GM19324 (cell line): ENCODE data around the gene MTR.

Experiments used
- ATAC-seq: cut with Tn5 transposase; IDR thresholded peaks from one replicate; pipeline ENCODE4 v1.9.1; 2021; ENCODE audit warnings: mild to moderate bottlenecking, moderate library complexity; ENCODE audit not compliant: unreplicated experiment, low FRiP score

The MTR gene

DNA sequence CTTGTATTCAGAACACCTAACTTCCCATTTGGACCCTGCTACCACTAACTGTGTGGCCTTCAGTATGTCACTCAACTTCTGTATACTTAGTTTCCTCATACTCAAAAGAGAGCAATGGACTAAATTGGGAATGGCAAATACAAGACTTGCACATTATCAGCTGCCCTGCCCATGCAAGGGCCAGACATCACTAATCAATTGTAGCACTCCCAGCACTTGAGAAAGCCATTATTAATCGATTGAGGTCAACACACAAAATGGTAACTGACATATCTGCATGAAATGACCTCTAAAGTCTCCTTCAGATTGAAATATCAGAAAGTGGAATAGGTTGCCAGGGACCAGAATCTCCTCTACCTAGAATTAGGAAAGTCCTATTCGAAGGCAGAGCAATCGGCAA lies 149.9 kb downstream of the MTR start:
- no peak for ATAC-seq

DNA sequence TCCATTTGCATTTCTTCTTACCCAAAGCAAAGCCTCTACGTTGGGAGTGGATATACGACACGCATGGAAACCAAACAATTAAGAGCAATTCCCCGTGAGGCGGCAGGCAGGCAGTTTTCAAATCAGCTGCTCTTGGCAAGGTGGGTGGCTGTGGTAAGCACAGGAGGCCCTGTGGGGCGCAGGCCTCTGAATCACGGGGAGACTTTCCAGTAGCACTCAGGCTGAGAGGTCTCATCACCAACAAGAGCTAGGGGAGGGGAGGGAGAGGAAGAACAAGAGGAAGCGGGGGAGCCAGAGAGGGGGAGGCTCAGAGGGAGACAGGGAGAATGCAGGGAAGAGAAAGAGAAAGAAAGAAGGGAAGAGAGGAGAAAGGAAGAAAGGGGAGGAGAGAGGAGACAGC lies 152.7 kb downstream of the MTR start:
- no peak for ATAC-seq

DNA sequence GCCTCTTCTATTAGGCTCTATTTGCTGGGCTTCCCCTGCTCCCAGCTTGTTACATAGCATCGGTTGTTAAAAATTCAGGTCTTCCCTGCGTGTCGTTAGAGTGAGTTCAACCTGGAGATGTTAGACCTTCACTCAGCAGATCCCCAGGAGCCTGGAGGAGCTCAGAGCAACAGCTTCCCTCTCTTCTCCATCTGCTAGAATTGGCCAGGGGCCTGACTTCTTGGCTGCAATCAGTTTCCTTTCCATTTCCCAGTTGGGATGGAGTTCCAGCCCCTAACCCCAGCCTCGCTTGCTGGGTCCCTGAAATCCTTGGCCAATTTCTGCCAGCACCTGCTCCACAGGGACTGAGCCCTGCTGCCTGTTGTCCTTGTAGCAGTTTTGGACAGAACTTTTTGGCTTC lies 153.3 kb downstream of the MTR start:
- ATAC-seq: no peak

DNA sequence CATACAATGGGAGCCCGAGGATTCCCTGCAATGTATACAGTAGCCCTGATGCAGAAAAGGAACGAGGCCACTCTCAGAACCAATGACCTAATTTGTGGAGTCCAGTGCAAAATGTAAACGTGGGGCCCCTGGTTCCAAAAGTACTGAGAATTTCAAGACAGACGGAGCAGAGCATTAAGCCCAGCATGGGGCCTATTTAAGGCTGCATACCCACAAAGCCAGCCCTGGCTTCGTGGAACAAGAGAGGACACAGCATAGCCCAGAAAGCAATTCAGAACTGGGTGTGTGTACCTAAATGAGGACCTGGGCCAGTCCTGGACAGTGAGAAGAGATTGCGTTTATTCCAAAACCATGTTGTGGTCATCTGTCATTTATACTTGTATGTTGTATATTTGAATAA lies 153.9 kb downstream of the MTR start:
- no peak for ATAC-seq

DNA sequence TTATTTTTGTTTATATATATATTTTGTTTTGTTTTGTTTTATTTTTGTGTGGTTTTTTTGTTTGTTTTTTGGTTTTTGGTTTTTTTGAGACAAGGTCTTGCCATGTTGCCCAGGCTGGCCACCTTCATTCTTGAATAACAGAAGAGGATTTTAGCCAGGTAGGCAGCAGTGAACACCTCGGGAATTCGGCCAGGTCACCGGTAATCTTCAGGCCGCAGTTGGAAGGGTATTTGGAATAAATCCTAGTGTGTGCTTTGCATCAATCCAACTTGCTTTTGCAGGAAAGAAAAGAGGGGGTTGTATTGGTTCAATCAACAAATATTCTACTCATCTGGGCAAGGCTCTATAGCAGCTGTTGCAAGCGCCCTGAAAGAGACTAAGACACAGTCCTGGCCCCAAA lies 155.3 kb downstream of the MTR start:
- no peak for ATAC-seq

DNA sequence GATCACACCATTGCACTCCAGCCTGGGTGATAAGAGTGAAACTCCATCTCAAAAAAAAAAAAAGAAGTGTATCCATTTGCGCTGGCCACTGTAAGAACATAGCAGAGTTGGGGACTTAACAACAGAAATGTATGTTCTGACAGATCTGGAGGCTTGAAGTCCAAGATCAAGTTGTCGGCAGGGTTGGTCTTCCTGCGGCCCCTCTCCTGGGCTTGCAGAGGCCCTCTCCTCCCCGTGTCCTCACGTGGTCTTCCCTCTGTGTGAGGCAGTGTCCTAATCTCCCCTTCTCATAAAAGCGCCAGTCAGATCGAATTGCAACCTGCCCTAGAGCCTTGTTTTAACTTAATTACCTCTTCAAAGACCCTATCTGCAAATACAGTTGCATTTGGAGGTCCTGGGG lies 156.6 kb downstream of the MTR start:
- ATAC-seq: no peak

DNA sequence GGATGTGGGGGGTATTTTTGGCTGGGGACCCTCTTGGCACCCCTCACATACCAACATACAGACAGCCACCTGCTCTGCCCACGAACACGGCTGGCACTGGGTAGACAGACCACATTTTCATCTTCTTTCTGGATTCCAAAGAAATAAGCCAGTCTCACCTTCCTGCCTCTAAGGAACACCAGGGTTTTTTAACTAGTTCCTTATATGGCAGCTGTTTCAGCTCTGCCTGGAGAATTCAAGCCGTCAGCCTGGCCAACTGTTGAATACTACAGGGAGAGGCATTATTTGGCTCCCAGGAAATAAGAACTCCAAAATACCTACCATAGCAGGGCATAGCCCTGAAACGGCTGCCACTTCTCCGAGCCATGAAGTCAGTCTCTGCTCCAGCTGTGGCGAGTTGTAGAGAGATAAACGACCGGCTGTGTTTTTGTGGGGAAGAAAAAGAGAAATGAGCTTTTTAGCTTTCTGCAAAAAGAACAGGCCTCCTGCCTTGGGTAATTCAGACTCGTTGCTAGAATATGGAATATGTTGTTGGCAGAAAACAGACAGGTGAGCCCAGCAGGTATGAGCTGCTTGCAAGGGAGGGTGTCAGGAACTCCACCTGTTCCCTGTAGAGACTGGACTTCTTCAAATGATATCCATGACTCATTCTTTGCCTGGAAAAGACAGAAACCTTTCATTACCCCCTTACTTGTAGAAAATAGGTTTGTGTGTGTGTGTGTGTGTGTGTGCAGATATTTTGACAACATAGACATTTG lies 157.3 kb downstream of the MTR start:
- no peak for ATAC-seq

DNA sequence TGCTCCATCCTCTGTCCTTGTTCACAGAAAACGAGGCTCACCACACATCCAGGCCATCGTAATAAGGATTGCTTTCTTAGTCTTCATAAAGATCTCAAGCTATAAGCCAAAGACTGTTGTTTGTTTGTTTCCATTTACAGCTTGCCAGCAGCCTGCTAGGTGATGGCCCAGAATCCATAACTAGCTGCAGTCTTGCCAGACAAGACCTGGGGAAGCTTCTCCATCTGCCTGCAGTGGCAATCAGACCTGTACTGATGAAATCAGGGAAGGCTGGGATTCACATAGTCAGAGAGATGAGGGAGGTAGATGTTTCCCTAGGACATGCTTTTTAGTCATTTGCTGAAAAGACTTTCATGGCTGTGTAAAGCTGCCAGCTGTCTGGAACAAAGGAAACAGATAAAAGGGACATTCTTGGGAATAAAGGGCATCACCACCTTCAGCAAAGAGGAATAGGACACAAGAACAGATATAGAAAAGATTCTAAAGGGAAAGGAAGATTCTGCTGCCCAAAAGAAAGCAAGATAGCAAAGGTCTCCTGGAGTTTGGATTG lies 158.1 kb downstream of the MTR start:
- no peak for ATAC-seq
